HUES6 (cell line): ENCODE results near the gene BRK1.
"Not testable (repeated sequence)": the region's sequence is repeated elsewhere in the genome, so short reads cannot be mapped to it uniquely, and the experiment has no call there.

Source experiments
- H3K27ac ChIP-seq: 2 replicates; pipeline ENCODE4 v1.7.0; 2013; ENCODE audit warnings: low read depth, mild to moderate bottlenecking, low read length, inconsistent platforms
- H3K27me3 ChIP-seq: 2 replicates; pipeline ENCODE4 v1.6.1; 2013; ENCODE audit warnings: low read length; ENCODE audit not compliant: control insufficient read depth, insufficient read depth
- H3K36me3 ChIP-seq: 2 replicates; pipeline ENCODE4 v1.6.1; 2013; ENCODE audit warnings: low read length; ENCODE audit not compliant: control insufficient read depth, insufficient read depth
- H3K4me1 ChIP-seq: 2 replicates; pipeline ENCODE4 v1.6.1; 2013; ENCODE audit warnings: low read length; ENCODE audit not compliant: control insufficient read depth, insufficient read depth
- H3K4me3 ChIP-seq: 2 replicates; pipeline ENCODE4 v1.5.1; 2013; ENCODE audit warnings: low read depth, low read length
- H3K9ac ChIP-seq: one replicate; pipeline ENCODE4 v1.6.1; 2013; ENCODE audit warnings: mild to moderate bottlenecking, low read length
- H3K9me3 ChIP-seq: 2 replicates; pipeline ENCODE4 v1.6.1; 2013; ENCODE audit warnings: low read depth, low read length; ENCODE audit not compliant: control insufficient read depth, insufficient read depth

The BRK1 gene

GRCh38 chr3:10162185-10162584 is 46.7 kb downstream of the BRK1 start:
- no peaks in the 10 kb centered on the region for H3K4me1 ChIP-seq

GRCh38 chr3:10164201-10164545 is 48.7 kb downstream of the BRK1 start:
- H3K27ac ChIP-seq, H3K9ac ChIP-seq, H3K27me3 ChIP-seq, H3K4me1 ChIP-seq, H3K36me3 ChIP-seq: not testable (repeated sequence)
- peaks cover 15% of the 10 kb centered on the region for H3K9me3 ChIP-seq
- peak overlapping the region; percentile 86 for H3K4me3 ChIP-seq

More at GRCh38 chr3:10162185-10162584, 46.7 kb downstream of the BRK1 start:
- H3K27me3 ChIP-seq, result peaks cover 6% of the 10 kb centered on the region
- H3K4me3 ChIP-seq, result no peak overlapping the region
- no peak overlapping the region for H3K9ac ChIP-seq
- H3K9me3 ChIP-seq, result no peaks in the 10 kb centered on the region
- H3K27ac ChIP-seq, result no peak overlapping the region
- H3K36me3 ChIP-seq, result no peaks in the 10 kb centered on the region

- Histone ChIP-seq H3K4me3 (peak within 1 kb of the TSS; percentile 86), H3K36me3 (no peaks in the 10 kb centered on the region), H3K4me1 (no peaks in the 10 kb centered on the region), H3K27ac (no peak within 1 kb of the TSS), H3K27me3 (peaks cover 6% of the 10 kb centered on the region), H3K9ac (peak within 1 kb of the TSS; percentile 65), H3K9me3 (peaks cover 17% of the 10 kb centered on the region)
Observed at GRCh38 chr3:10164546-10165393, 49.3 kb downstream of the BRK1 start, which contains the start of gene IRAK2. Gene IRAK2 (plus strand): TSS chr3:10164919. CDS start chr3:10164955, 36 bp downstream.

- H3K9ac ChIP-seq, result no peak overlapping the region
- H3K36me3 ChIP-seq, result no peaks in the 10 kb centered on the region
- H3K27ac ChIP-seq, result no peak overlapping the region
- peaks cover 26% of the 10 kb centered on the region for H3K9me3 ChIP-seq
- no peak overlapping the region for H3K4me3 ChIP-seq
- no peaks in the 10 kb centered on the region for H3K4me1 ChIP-seq
- peaks cover 6% of the 10 kb centered on the region for H3K27me3 ChIP-seq
Observed at GRCh38 chr3:10166213-10166604, 50.7 kb downstream of the BRK1 start.

- no peaks in the 10 kb centered on the region for H3K4me1 ChIP-seq
- H3K27me3 ChIP-seq, result peaks cover 6% of the 10 kb centered on the region
- H3K36me3 ChIP-seq, result no peaks in the 10 kb centered on the region
- H3K9me3 ChIP-seq, result peaks cover 26% of the 10 kb centered on the region
- no peak overlapping the region for H3K9ac ChIP-seq
- no peak overlapping the region for H3K4me3 ChIP-seq
- no peak overlapping the region for H3K27ac ChIP-seq
Observed at GRCh38 chr3:10169000-10169496, 53.6 kb downstream of the BRK1 start.

- no peak overlapping the region for H3K9ac ChIP-seq
- H3K27ac ChIP-seq, result no peak overlapping the region
- no peaks in the 10 kb centered on the region for H3K27me3 ChIP-seq
- no peaks in the 10 kb centered on the region for H3K4me1 ChIP-seq
- no peak overlapping the region for H3K4me3 ChIP-seq
- H3K36me3 ChIP-seq, result no peaks in the 10 kb centered on the region
- peaks cover 26% of the 10 kb centered on the region for H3K9me3 ChIP-seq
Observed at GRCh38 chr3:10170915-10171478, 55.5 kb downstream of the BRK1 start.

- H3K4me3 ChIP-seq, result no peak overlapping the region
- H3K4me1 ChIP-seq, result no peaks in the 10 kb centered on the region
- no peak overlapping the region for H3K27ac ChIP-seq
- H3K9ac ChIP-seq, result no peak overlapping the region
- no peaks in the 10 kb centered on the region for H3K36me3 ChIP-seq
- no peaks in the 10 kb centered on the region for H3K27me3 ChIP-seq
- peaks cover 18% of the 10 kb centered on the region for H3K9me3 ChIP-seq
Observed at GRCh38 chr3:10173095-10173925, 57.8 kb downstream of the BRK1 start.

GRCh38 chr3:10173926-10174435 is 58.5 kb downstream of the BRK1 start:
- H3K9ac ChIP-seq, result no peak overlapping the region
- H3K4me1 ChIP-seq, result no peaks in the 10 kb centered on the region
- no peaks in the 10 kb centered on the region for H3K36me3 ChIP-seq
- no peaks in the 10 kb centered on the region for H3K27me3 ChIP-seq
- H3K9me3 ChIP-seq, result peaks cover 12% of the 10 kb centered on the region
- no peak overlapping the region for H3K27ac ChIP-seq
- H3K4me3 ChIP-seq, result no peak overlapping the region

- not testable (repeated sequence) for H3K27me3 ChIP-seq, H3K9ac ChIP-seq, H3K36me3 ChIP-seq, H3K27ac ChIP-seq, H3K9me3 ChIP-seq, H3K4me1 ChIP-seq, H3K4me3 ChIP-seq
Observed at GRCh38 chr3:10175334-10175733, 59.9 kb downstream of the BRK1 start.

- not testable (repeated sequence) for H3K9ac ChIP-seq, H3K27ac ChIP-seq, H3K36me3 ChIP-seq, H3K4me3 ChIP-seq, H3K9me3 ChIP-seq, H3K4me1 ChIP-seq, H3K27me3 ChIP-seq
Observed at GRCh38 chr3:10176150-10176549, 60.7 kb downstream of the BRK1 start.
